H1 (cell line): Measurements from ENCODE around the gene OR2V2. TPM values are rescaled to one million over a fixed set of nuclear protein-coding genes. Genes with fewer than 3 reads are reported as not detected.

ENCODE experiments used
- CTCF ChIA-PET: fragments of 300-600 bp; sonication (Branson Sonifier 250); formaldehyde crosslinking; loops from one replicate; lab custom pipeline; 2021; ENCODE audit not compliant: partially characterized antibody; lab: Charles Lee
- POLR2A ChIA-PET: fragments of 300-600 bp; sonication (Branson Sonifier 250); formaldehyde crosslinking; loops from one replicate; lab custom pipeline; 2021; ENCODE audit warnings: inconsistent platforms; ENCODE audit not compliant: partially characterized antibody; lab: Charles Lee
- DNase-seq, 2 experiments: peaks; one replicate each; pipeline versions ENCODE4 v3.0.0 to v3.0.0-alpha.2; 2010 to 2022; ENCODE audit warnings: low spot score in 2 of 2, low read depth in 1 of 2, mixed read lengths in 1 of 2
- FAIRE-seq: peaks from 2 replicates; lab custom pipeline; 2011; peaks lifted over from hg19 to GRCh38; lab: Jason Lieb, UNC
- H2AFZ ChIP-seq: 2 replicates; pipeline ENCODE4 v1.8.1; 2012; ENCODE audit warnings: low read length, inconsistent platforms
- H2AK5ac ChIP-seq: 2 replicates; pipeline ENCODE4 v1.6.1; 2013; ENCODE audit warnings: low read depth, low read length
- H2BK120ac ChIP-seq: replicated peaks from 2 replicates; pipeline ENCODE3; 2013; ENCODE audit warnings: low read depth, low read length, inconsistent platforms
- H2BK12ac ChIP-seq: 2 replicates; pipeline ENCODE4 v1.6.1; 2013; ENCODE audit warnings: low read depth, low read length
- H2BK15ac ChIP-seq: 2 replicates; pipeline ENCODE4 v1.6.1; 2013; ENCODE audit warnings: low read length
- H2BK20ac ChIP-seq: 2 replicates; pipeline ENCODE4 v1.6.1; 2013; ENCODE audit warnings: low read length
- H2BK5ac ChIP-seq: 2 replicates; pipeline ENCODE4 v1.6.1; 2013; ENCODE audit warnings: low read depth, low read length
- H3K14ac ChIP-seq: 2 replicates; pipeline ENCODE4 v1.6.1; 2013; ENCODE audit warnings: inconsistent platforms; ENCODE audit not compliant: insufficient read length
- H3K18ac ChIP-seq: 2 replicates; pipeline ENCODE4 v1.6.1; 2013; ENCODE audit warnings: low read length; ENCODE audit errors: extremely low read depth
- H3K23ac ChIP-seq: 2 replicates; pipeline ENCODE4 v1.6.1; 2013; ENCODE audit warnings: inconsistent platforms; ENCODE audit not compliant: insufficient read length
- H3K23me2 ChIP-seq: 2 replicates; pipeline ENCODE4 v1.6.1; 2013; ENCODE audit warnings: low read depth, low read length
- H3K27ac ChIP-seq: 2 replicates; pipeline ENCODE4 v1.6.1; 2011; ENCODE audit warnings: low read depth, low read length, inconsistent platforms
- H3K27me3 ChIP-seq, 4 experiments: replicated peaks in 1 of 4; 1 replicate in 1 of 4; 2 replicates in 3 of 4; pipeline versions ENCODE4 v1.6.1 to v1.8.1; 2011 to 2013; ENCODE audit warnings: low read length in 3 of 4, mild to moderate bottlenecking in 3 of 4, inconsistent platforms in 2 of 4, mixed read lengths in 2 of 4, moderate library complexity in 1 of 4; ENCODE audit not compliant: control insufficient read depth in 3 of 4, insufficient read depth in 3 of 4; ENCODE audit errors: extremely low read depth in 1 of 4
- H3K36me3 ChIP-seq, 4 experiments: 2 replicates each; pipeline versions ENCODE4 v1.6.1 to v1.8.1; 2011 to 2013; ENCODE audit warnings: mild to moderate bottlenecking in 4 of 4, low read length in 3 of 4, moderate library complexity in 2 of 4, control low read depth in 1 of 4, inconsistent platforms in 1 of 4; ENCODE audit not compliant: insufficient read depth in 4 of 4, control insufficient read depth in 2 of 4
- H3K4ac ChIP-seq: replicated peaks from 2 replicates; pipeline ENCODE3; 2013; ENCODE audit warnings: low read length, low read depth, mixed read lengths, inconsistent platforms; ENCODE audit not compliant: insufficient read length
- H3K4me1 ChIP-seq, 4 experiments: replicated peaks in 1 of 4; 1 replicate in 1 of 4; 2 replicates in 3 of 4; pipeline versions ENCODE4 v1.6.1 to v1.8.1; 2011 to 2013; ENCODE audit warnings: low read length in 3 of 4, inconsistent platforms in 2 of 4, mixed read lengths in 1 of 4; ENCODE audit not compliant: insufficient read depth in 4 of 4, control insufficient read depth in 3 of 4
- H3K4me2 ChIP-seq, 2 experiments: 2 replicates each; pipeline versions ENCODE4 v1.6.1 to v1.8.1; 2011 to 2013; ENCODE audit warnings: low read depth in 2 of 2, low read length in 2 of 2, control low read depth in 1 of 2, inconsistent platforms in 1 of 2, mild to moderate bottlenecking in 1 of 2; ENCODE audit not compliant: insufficient read depth in 1 of 2
- H3K4me3 ChIP-seq, 4 experiments: fragments of 200-600, 300-600 bp in 1 of 4; sonication (generic), shearing (Covaris generic), sonication (Bioruptor Twin) in 1 of 4; 2 replicates each; pipeline versions ENCODE4 v1.5.1 to v1.8.1; 2011 to 2016; ENCODE audit warnings: low read length in 4 of 4, low read depth in 3 of 4, control low read depth in 2 of 4, inconsistent platforms in 2 of 4, mild to moderate bottlenecking in 2 of 4, mixed read lengths in 1 of 4, moderate library complexity in 1 of 4; ENCODE audit not compliant: insufficient read depth in 2 of 4; ENCODE audit errors: extremely low read depth in 1 of 4
- H3K56ac ChIP-seq: replicated peaks from 2 replicates; pipeline ENCODE3; 2013; ENCODE audit warnings: low read depth, mild to moderate bottlenecking, mixed read lengths, low read length, inconsistent platforms; ENCODE audit not compliant: insufficient read length
- H3K79me1 ChIP-seq: 2 replicates; pipeline ENCODE4 v1.6.1; 2013; ENCODE audit warnings: low read depth, low read length, control low read depth
- H3K79me2 ChIP-seq, 2 experiments: 2 replicates each; pipeline versions ENCODE4 v1.6.1 to v1.8.1; 2012 to 2013; ENCODE audit warnings: low read length in 2 of 2, mild to moderate bottlenecking in 2 of 2, inconsistent platforms in 1 of 2; ENCODE audit not compliant: insufficient read depth in 2 of 2, control insufficient read depth in 1 of 2
- H3K9ac ChIP-seq, 4 experiments: replicated peaks in 1 of 4; 1 replicate in 1 of 4; 2 replicates in 3 of 4; pipeline versions ENCODE4 v1.6.1 to v1.8.1; 2011 to 2013; ENCODE audit warnings: low read depth in 3 of 4, low read length in 3 of 4, control low read depth in 2 of 4, mild to moderate bottlenecking in 2 of 4, moderate library complexity in 2 of 4, inconsistent platforms in 1 of 4; ENCODE audit errors: extremely low read depth in 1 of 4
- H3K9me3 ChIP-seq, 2 experiments: 2 replicates each; pipeline versions ENCODE4 v1.6.1 to v1.8.1; 2012 to 2013; ENCODE audit warnings: mild to moderate bottlenecking in 2 of 2, moderate library complexity in 2 of 2, control low read depth in 1 of 2, inconsistent platforms in 1 of 2, low read depth in 1 of 2, low read length in 1 of 2, mixed read lengths in 1 of 2; ENCODE audit not compliant: insufficient read depth in 2 of 2
- H4K20me1 ChIP-seq, 2 experiments: replicated peaks in 1 of 2; 2 replicates each; pipeline versions ENCODE3 to v1.8.1; 2011 to 2013; ENCODE audit warnings: inconsistent platforms in 2 of 2, low read length in 2 of 2, mild to moderate bottlenecking in 1 of 2; ENCODE audit not compliant: insufficient read depth in 2 of 2, control insufficient read depth in 1 of 2
- H4K5ac ChIP-seq: 2 replicates; pipeline ENCODE4 v1.6.1; 2013; ENCODE audit warnings: low read length, low read depth, mixed read lengths, inconsistent platforms; ENCODE audit not compliant: insufficient read length
- H4K8ac ChIP-seq: 2 replicates; pipeline ENCODE4 v1.8.0; 2013; ENCODE audit warnings: mild to moderate bottlenecking, moderate library complexity, low read length, inconsistent platforms; ENCODE audit not compliant: insufficient read depth; ENCODE audit errors: extremely low read depth
- H4K91ac ChIP-seq: replicated peaks from 2 replicates; pipeline ENCODE3; 2013; ENCODE audit warnings: low read length, mixed read lengths, inconsistent platforms; ENCODE audit not compliant: insufficient read length
- BRCA1 ChIP-seq: IDR thresholded peaks from 2 replicates; pipeline ENCODE4 v1.6.1; 2012; ENCODE audit warnings: low read depth, low read length, improper control_type of control experiment
- CBX8 ChIP-seq: fragments of 300-800, 300-1000 bp; sonication (generic); IDR thresholded peaks from 2 replicates; pipeline ENCODE4 v1.7.1; 2016; ENCODE audit warnings: low read depth, low read length, borderline replicate concordance
- CTBP2 ChIP-seq: IDR thresholded peaks from 2 replicates; pipeline ENCODE4 v1.7.0; 2011; ENCODE audit warnings: borderline replicate concordance, mild to moderate bottlenecking, moderate library complexity, mixed read lengths, low read length; ENCODE audit not compliant: insufficient read depth, insufficient read length
- FOSL1 ChIP-seq: IDR thresholded peaks from 2 replicates; pipeline ENCODE4 v1.6.1; 2011; ENCODE audit warnings: mild to moderate bottlenecking, low read depth, low read length, moderate library complexity; ENCODE audit not compliant: insufficient read depth
- SP2 ChIP-seq: IDR thresholded peaks from 2 replicates; pipeline ENCODE4 v1.6.1; 2012; ENCODE audit warnings: mild to moderate bottlenecking, low read length, inconsistent platforms
- SUZ12 ChIP-seq: fragments of 200-600 bp; sonication (generic); IDR thresholded peaks from 2 replicates; pipeline ENCODE4 v1.6.1; 2012; ENCODE audit warnings: mild to moderate bottlenecking, inconsistent platforms, low read length, moderate library complexity, mixed read lengths
- TCF12 ChIP-seq: IDR thresholded peaks from 2 replicates; pipeline ENCODE4 v1.6.1; 2011; ENCODE audit warnings: low read depth, mild to moderate bottlenecking, low read length
- WGBS, 2 experiments: shearing (Covaris generic) in 1 of 2; methylation state at CpG; one replicate each; pipeline versions ENCODE4 v1.1.6 to v1.1.7; 2013 to 2015; ENCODE audit warnings: low lambda C conversion rate in 2 of 2, mixed read lengths in 2 of 2, inconsistent platforms in 1 of 2, low coverage in 1 of 2, missing lambda C conversion rate in 1 of 2; ENCODE audit not compliant: insufficient replicate concordance in 2 of 2, insufficient coverage in 1 of 2, insufficient read length in 1 of 2; ENCODE audit errors: extremely low coverage in 1 of 2, missing lambda C conversion rate in 1 of 2; 5-methylcytosine and 5-hydroxymethylcytosine counted together
- polyA plus RNA-seq, 7 experiments: library from polyadenylated mRNA; depleted of rRNA in 3 of 7; stranded (reverse) in 5 of 7; unstranded in 2 of 7; fragments of >200 nt in 5 of 7; fragments of 200-250 nt in 2 of 7; gene quantifications; 1 replicate in 5 of 7; 2 replicates in 1 of 7; 4 replicates in 1 of 7; pipeline versions ENCODE4 v1.2.1 to v1.2.3, GENCODE V29; 2011 to 2013; ENCODE audit warnings: missing spikeins in 2 of 7, mixed read lengths in 2 of 7
- total RNA-seq: library from RNA; stranded (reverse); fragmentation: NEBNext Ultra II Directional; extraction: Animal tissue kit (Norgen Biotek cat#: 25700); gene quantifications from 2 replicates; pipeline ENCODE4 v1.2.1, GENCODE V29; 2021

Gene OR2V2
- total and polyA plus RNA-seq, 2 of the 8 experiments (the other 6 are each of a cell fraction or from before 2014, with no cell fraction given): not detected

GRCh38 chr5:181099602-181100086, 47.7 kb upstream of the OR2V2 start:
- WGBS, 2 experiments: 72% methylated on average over 11 of the region's 11 CpGs; no CpG with 5 or more reads in 1 of the 2 experiments
- Histone ChIP-seq H2BK20ac (0 out of 2 replicates have a peak overlapping the region, but pooled peaks have one; percentile 43), H2BK12ac (no peak overlapping the region), H3K9me3 (no peaks in the 10 kb centered on the region), H2BK15ac (no peak overlapping the region), H3K9ac (no peak overlapping the region), H2BK120ac (no peak overlapping the region), H3K23ac (no peak overlapping the region), H3K23me2 (peaks cover 2% of the 10 kb centered on the region; the same call in 1 of the 2 replicates), H3K79me2 (no peaks in the 10 kb centered on the region), H3K4ac (no peak overlapping the region), H3K14ac (no peak overlapping the region), H3K4me1 (peaks cover 0 to 7% (median 0%) of the 10 kb centered on the region in 4 experiments; a peak in 2 of 7 replicates), H4K8ac (no peak overlapping the region), H2AFZ (no peak overlapping the region), H4K91ac (no peak overlapping the region), H3K27me3 (peaks cover 18 to 27% (median 26%) of the 10 kb centered on the region in 4 experiments), H4K20me1 (peaks cover 3 to 8% of the 10 kb centered on the region in 2 experiments), H3K56ac (no peak overlapping the region), H3K4me3 (no peak overlapping the region), H3K4me2 (peak overlapping the region in 1 of 2 experiments; percentile 31; a peak in 2 of 4 replicates), H3K79me1 (no peaks in the 10 kb centered on the region; the same call in 1 of the 2 replicates), H2AK5ac (no peak overlapping the region), H3K27ac (no peak overlapping the region), H3K36me3 (peaks cover 0 to 3% (median 0%) of the 10 kb centered on the region in 4 experiments; a peak in 1 of 8 replicates), H3K18ac (no peak overlapping the region), H4K5ac (no peak overlapping the region), H2BK5ac (no peak overlapping the region)
- ChIA-PET CTCF (interaction anchor here (0.5 to 2.0 kb wide), 10 partner anchors 12 to 310 kb away, joined by 3 to 10 read pairs (median 4); no protein-coding TSS in a partner anchor), POLR2A (interaction anchor here (0.6 to 1.4 kb wide), 5 partner anchors 29 to 314 kb away, joined by 3 to 7 read pairs (median 4); no protein-coding TSS in a partner anchor)
- FAIRE-seq (no peak), DNase-seq (no peak)
- no peak for TF ChIP-seq FOSL1
- TF ChIP-seq TCF12: no peak
- TF ChIP-seq CTBP2: no peak
- TF ChIP-seq SUZ12: 0 out of 2 replicates have a peak, but pooled peaks have one; percentile 9
- TF ChIP-seq SP2: no peak
- no peak for TF ChIP-seq BRCA1
- TF ChIP-seq CBX8: no peak
